ENCODE measurements around the gene DCBLD1. TPM values are rescaled to one million over a fixed set of nuclear protein-coding genes. Genes with fewer than 3 reads are reported as not detected.

Gene DCBLD1
- total RNA-seq, 1 experiment from 2014 or later: 6.1 TPM

DNA sequence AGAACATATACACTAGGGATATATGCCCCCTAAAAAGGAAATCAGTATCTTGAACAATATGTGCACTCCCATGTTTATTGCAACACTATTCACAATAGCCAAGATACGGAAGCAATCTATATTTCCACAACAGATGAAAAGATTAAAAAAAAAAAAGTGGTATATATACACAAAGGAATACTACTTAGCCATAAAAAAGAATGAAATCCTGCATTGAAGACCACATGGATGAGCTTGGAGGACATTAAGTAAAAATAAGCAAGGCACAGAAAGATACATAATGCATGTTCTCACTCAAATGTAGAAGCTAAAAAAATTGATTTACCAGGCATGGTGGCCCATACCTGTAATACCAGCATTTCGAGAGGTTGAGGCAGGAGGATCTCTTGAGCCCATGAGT lies 115.3 kb downstream of the DCBLD1 start:
- Histone ChIP-seq H2AFZ (no peak overlapping the region), H3K36me3 (ENCODE audit: low read depth) (peaks cover 36% of the 10 kb centered on the region), H3K9me2 (ENCODE audit: insufficient read depth) (no peaks in the 10 kb centered on the region), H3K79me2 (ENCODE audit: low read depth) (peaks cover 91% of the 10 kb centered on the region), H3K27me3 (ENCODE audit: insufficient read depth, low read depth) (no peaks in the 10 kb centered on the region), H3K4me1 (replicated peaks; ENCODE audit: insufficient read depth) (peaks cover 23% of the 10 kb centered on the region; the same call in 1 of the 2 replicates), H3K4me2 (no peak overlapping the region), H3K9me3 (ENCODE audit: insufficient read depth, low read depth) (peaks cover 11% of the 10 kb centered on the region), H3K27ac (no peak overlapping the region), H3K4me3 (no peak overlapping the region), H3F3A (ENCODE audit: insufficient read depth, low read depth) (no peaks in the 10 kb centered on the region), H4K20me1 (ENCODE audit: insufficient read depth) (no peaks in the 10 kb centered on the region)
- DNase-seq: no peak
- no TSS peak for BruUV-seq (replicated peaks)
- TF ChIP-seq EZH2 (IDR thresholded peaks at IDR 0.05; ENCODE audit: low read depth): no peak
- POLR2A ChIA-PET (ENCODE audit: unreplicated experiment): no interaction called here
- intact Hi-C loops (cut with micrococcal nuclease; ENCODE audit: unreplicated experiment): no loop called here
- CTCF ChIA-PET: interaction anchor here (0.6 kb wide), 1 partner anchor 195 kb away, joined by 7 read pairs; no protein-coding TSS in a partner anchor

Other genes starting within 250 kb of the DCBLD1 start
- not detected in 2 replicates for gene VGLL2, start 217.1 kb upstream of the DCBLD1 start, total RNA-seq (2021)
- not detected in 2 replicates for gene ROS1, start 56.7 kb upstream of the DCBLD1 start, total RNA-seq (2021)
- 10.8 and 14.1 TPM in 2 replicates for gene GOPC, start 119.8 kb downstream of the DCBLD1 start, total RNA-seq (2021)
- gene NUS1, start 192.8 kb downstream of the DCBLD1 start, total RNA-seq (2021): 17.0 and 22.2 TPM in 2 replicates